Activated naive CD4-positive, alpha-beta T cell treated with anti-CD3 and anti-CD28 coated beads, Interleukin-2, amount 50 U/mL, for 72 hours (primary cell): ENCODE data around the gene C22orf39. TPM values are rescaled to one million over a fixed set of nuclear protein-coding genes. Genes with fewer than 3 reads are reported as not detected.

Experiments
- ATAC-seq, 2 donors: fragments of 150-1000 bp; cut with Tn5 transposase; 2 replicates each; pipeline ENCODE4 v1.10.0; 2021; ENCODE audit warnings: mild to moderate bottlenecking in 2 of 2, moderate library complexity in 2 of 2
- DNase-seq, 2 donors: peaks; one replicate each; pipeline ENCODE4 v3.0.0; 2021 to 2022; ENCODE audit warnings: low spot score in 2 of 2
- H3K27ac Mint-ChIP-seq, 2 donors: one replicate each; pipeline ENCODE4 v1.8.0; 2022; ENCODE audit warnings: mild to moderate bottlenecking in 2 of 2, mixed read lengths in 2 of 2
- H3K36me3 Mint-ChIP-seq, 2 donors: one replicate each; pipeline ENCODE4 v1.8.0; 2022; ENCODE audit warnings: mixed read lengths in 2 of 2
- H3K9me3 Mint-ChIP-seq, 2 donors: one replicate each; pipeline ENCODE4 v1.8.0; 2022; ENCODE audit warnings: mixed read lengths in 2 of 2
- total RNA-seq, 2 donors: library from RNA; stranded (reverse); gene quantifications; one replicate each; pipeline ENCODE4 v1.2.3, GENCODE V29; 2022

Gene C22orf39
- total RNA-seq, 2 donors from 2014 or later, result 25.7 to 26.3 TPM

- ATAC-seq (peak; percentile 93 to 94), DNase-seq (peak; percentile 88 to 95)
- Mint-ChIP-seq H3K9me3 (no peaks in the 10 kb centered on the region), H3K36me3 (peaks cover 28 to 41% of the 10 kb centered on the region in 2 donors), H3K27ac (peak within 1 kb of the TSS; percentile 100)
Observed at GRCh38 chr22:19479355-19480172, 32.1 kb upstream of the C22orf39 start, which contains the start of gene CDC45. Gene CDC45 (plus strand): TSS chr22:19479920. CDS start chr22:19479969, 49 bp downstream.

- ATAC-seq, result peak; percentile 66 to 69
- peak; percentile 80 to 87 for DNase-seq
- Mint-ChIP-seq H3K9me3 (no peaks in the 10 kb centered on the region), H3K27ac (peak within 1 kb of the TSS; percentile 100), H3K36me3 (peaks cover 26 to 37% of the 10 kb centered on the region in 2 donors)
Observed at GRCh38 chr22:19478901-19479354, 31.4 kb upstream of the C22orf39 start, which contains the start of gene UFD1. Gene UFD1 (minus strand): TSS chr22:19479193. CDS start chr22:19479085, 108 bp downstream.

GRCh38 chr22:19478045-19478900 lies 30.8 kb upstream of the C22orf39 start:
- Mint-ChIP-seq H3K9me3 (no peaks in the 10 kb centered on the region), H3K27ac (peak overlapping the region; percentile 91 to 100), H3K36me3 (peaks cover 22 to 31% of the 10 kb centered on the region in 2 donors)
- ATAC-seq (no peak), DNase-seq (peak in 1 of 2 donors; percentile 20)

- peak overlapping the region; percentile 91 to 100 for H3K27ac Mint-ChIP-seq
- ATAC-seq (no peak), DNase-seq (no peak)
- peaks cover 22 to 27% of the 10 kb centered on the region in 2 donors for H3K36me3 Mint-ChIP-seq
- H3K9me3 Mint-ChIP-seq, result no peaks in the 10 kb centered on the region
Observed at GRCh38 chr22:19477321-19478044, 30.0 kb upstream of the C22orf39 start.

- Mint-ChIP-seq H3K27ac (no peak overlapping the region), H3K36me3 (peaks cover 21 to 30% of the 10 kb centered on the region in 2 donors)
Observed at GRCh38 chr22:19476023-19476422, 28.5 kb upstream of the C22orf39 start.

GRCh38 chr22:19473578-19473977 lies 26.1 kb upstream of the C22orf39 start:
- no peaks in the 10 kb centered on the region for H3K9me3 Mint-ChIP-seq
- no peak for DNase-seq
- peaks cover 6 to 12% of the 10 kb centered on the region in 2 donors for H3K36me3 Mint-ChIP-seq
- H3K27ac Mint-ChIP-seq, result peak overlapping the region in 1 of 2 donors; percentile 55
- ATAC-seq, result no peak

More at GRCh38 chr22:19476023-19476422, 28.5 kb upstream of the C22orf39 start:
- DNase-seq (no peak), ATAC-seq (no peak)
- no peaks in the 10 kb centered on the region for H3K9me3 Mint-ChIP-seq

- Mint-ChIP-seq H3K27ac (peak overlapping the region in 1 of 2 donors; percentile 57), H3K9me3 (no peaks in the 10 kb centered on the region), H3K36me3 (peaks cover 6 to 18% of the 10 kb centered on the region in 2 donors)
- ATAC-seq (no peak), DNase-seq (no peak)
Observed at GRCh38 chr22:19472233-19472632, 24.7 kb upstream of the C22orf39 start.

- H3K36me3 Mint-ChIP-seq, result peaks cover 6 to 18% of the 10 kb centered on the region in 2 donors
- ATAC-seq, result no peak
- DNase-seq, result no peak
Observed at GRCh38 chr22:19471572-19471971, 24.1 kb upstream of the C22orf39 start.

GRCh38 chr22:19470010-19470409 lies 22.5 kb upstream of the C22orf39 start:
- Mint-ChIP-seq H3K36me3 (peaks cover 6 to 23% of the 10 kb centered on the region in 2 donors), H3K9me3 (no peaks in the 10 kb centered on the region), H3K27ac (no peak overlapping the region)
- DNase-seq, result no peak
- ATAC-seq, result no peak

More at GRCh38 chr22:19471572-19471971, 24.1 kb upstream of the C22orf39 start:
- Mint-ChIP-seq H3K9me3 (no peaks in the 10 kb centered on the region), H3K27ac (peak overlapping the region in 1 of 2 donors; percentile 57)

GRCh38 chr22:19469421-19469820 lies 21.9 kb upstream of the C22orf39 start:
- Mint-ChIP-seq H3K36me3 (peaks cover 6 to 25% of the 10 kb centered on the region in 2 donors), H3K9me3 (no peaks in the 10 kb centered on the region), H3K27ac (no peak overlapping the region)
- ATAC-seq, result no peak
- no peak for DNase-seq

- H3K36me3 Mint-ChIP-seq, result peaks cover 0 to 25% of the 10 kb centered on the region in 2 donors
- no peaks in the 10 kb centered on the region for H3K9me3 Mint-ChIP-seq
- ATAC-seq (no peak), DNase-seq (no peak)
- no peak overlapping the region for H3K27ac Mint-ChIP-seq
Observed at GRCh38 chr22:19467912-19468311, 20.4 kb upstream of the C22orf39 start.

- DNase-seq, result no peak
- Mint-ChIP-seq H3K27ac (no peak overlapping the region), H3K9me3 (no peaks in the 10 kb centered on the region), H3K36me3 (peaks cover 0 to 25% of the 10 kb centered on the region in 2 donors)
- no peak for ATAC-seq
Observed at GRCh38 chr22:19466848-19467752, 19.6 kb upstream of the C22orf39 start.

- H3K9me3 Mint-ChIP-seq, result no peaks in the 10 kb centered on the region
- H3K27ac Mint-ChIP-seq, result no peak overlapping the region
- DNase-seq (no peak), ATAC-seq (no peak)
- H3K36me3 Mint-ChIP-seq, result peaks cover 0 to 20% of the 10 kb centered on the region in 2 donors
Observed at GRCh38 chr22:19466126-19466716, 18.7 kb upstream of the C22orf39 start.

GRCh38 chr22:19464975-19465374 lies 17.5 kb upstream of the C22orf39 start:
- Mint-ChIP-seq H3K27ac (peak overlapping the region; percentile 39 to 41), H3K36me3 (peaks cover 0 to 20% of the 10 kb centered on the region in 2 donors), H3K9me3 (no peaks in the 10 kb centered on the region)
- no peak for ATAC-seq
- no peak for DNase-seq

GRCh38 chr22:19464546-19464945 lies 17.0 kb upstream of the C22orf39 start:
- DNase-seq (no peak), ATAC-seq (peak in 1 of 2 donors; percentile 16)
- H3K27ac Mint-ChIP-seq, result peak overlapping the region; percentile 39 to 41
- H3K9me3 Mint-ChIP-seq, result no peaks in the 10 kb centered on the region
- peaks cover 0 to 20% of the 10 kb centered on the region in 2 donors for H3K36me3 Mint-ChIP-seq
